Esophagus squamous epithelium (tissue), 5 donors: ENCODE results near the gene PLCB4. TPM values are rescaled to one million over a fixed set of nuclear protein-coding genes. Genes with fewer than 3 reads are reported as not detected.

Experiments used
- DNase-seq: peaks from one replicate; lab custom pipeline; 2025; lab: John Stamatoyannopoulos, UW
- H3K27ac ChIP-seq, 4 donors: fragments of 200-600 bp; sonication (generic); one replicate each; pipeline ENCODE4 v1.5.1; 2016 to 2019; ENCODE audit warnings: mild to moderate bottlenecking in 1 of 4
- H3K27me3 ChIP-seq, 4 donors: fragments of 200-600 bp; sonication (generic); 1 replicate in 3 of 4; 2 replicates in 1 of 4; pipeline versions ENCODE4 v1.5.1 to v1.6.0; 2017 to 2021; ENCODE audit warnings: antibody characterized with exemption in 1 of 4
- H3K36me3 ChIP-seq, 3 donors: fragments of 200-600 bp; sonication (generic); one replicate each; pipeline ENCODE4 v1.5.1; 2016 to 2019
- H3K4me1 ChIP-seq, 3 donors: fragments of 200-600 bp; sonication (generic); one replicate each; pipeline ENCODE4 v1.5.1; 2017 to 2019
- H3K4me3 ChIP-seq, 4 donors: fragments of 200-600 bp; sonication (generic); 1 replicate in 3 of 4; 2 replicates in 1 of 4; pipeline ENCODE4 v1.5.1; 2016 to 2019; ENCODE audit warnings: mild to moderate bottlenecking in 2 of 4, moderate library complexity in 1 of 4
- H3K9me3 ChIP-seq, 3 donors: fragments of 200-600 bp; sonication (generic); one replicate each; pipeline ENCODE4 v1.5.1; 2016 to 2019
- CTCF ChIP-seq, 6 experiments: fragments of 450-650 bp in 4 of 6; fragments of 200-600 bp in 2 of 6; sonication (generic) in 2 of 6; IDR thresholded peaks; one replicate each; pipeline ENCODE4 v1.5.1; 2016 to 2019; ENCODE audit warnings: antibody characterized with exemption in 6 of 6, mild to moderate bottlenecking in 4 of 6, moderate library complexity in 4 of 6
- POLR2A ChIP-seq, 4 donors: fragments of 450-650 bp; IDR thresholded peaks; one replicate each; pipeline ENCODE4 v1.6.1; 2017; ENCODE audit warnings: antibody characterized with exemption in 4 of 4, mild to moderate bottlenecking in 4 of 4, moderate library complexity in 3 of 4
- WGBS, 2 donors: methylation state at CpG; one replicate each; pipeline ENCODE4 v1.1.5; 2018; 5-methylcytosine and 5-hydroxymethylcytosine counted together
- intact Hi-C: fragments of 100-400 bp; cut with DNase I; formaldehyde crosslinking; loops from one replicate; pipeline ENCODE4 v1.15.0; 2022
- total RNA-seq, 4 donors: library from RNA; depleted of rRNA; stranded (reverse); fragments of >200 nt; gene quantifications; one replicate each; pipeline ENCODE4 v1.1.0, GENCODE V29; 2016
- donor health status: DM: yes; HTN: yes; CAD: no.

Gene PLCB4
- total RNA-seq, 4 donors from 2014 or later, result 1.1 to 13.7 (median 2.8) TPM

DNA sequence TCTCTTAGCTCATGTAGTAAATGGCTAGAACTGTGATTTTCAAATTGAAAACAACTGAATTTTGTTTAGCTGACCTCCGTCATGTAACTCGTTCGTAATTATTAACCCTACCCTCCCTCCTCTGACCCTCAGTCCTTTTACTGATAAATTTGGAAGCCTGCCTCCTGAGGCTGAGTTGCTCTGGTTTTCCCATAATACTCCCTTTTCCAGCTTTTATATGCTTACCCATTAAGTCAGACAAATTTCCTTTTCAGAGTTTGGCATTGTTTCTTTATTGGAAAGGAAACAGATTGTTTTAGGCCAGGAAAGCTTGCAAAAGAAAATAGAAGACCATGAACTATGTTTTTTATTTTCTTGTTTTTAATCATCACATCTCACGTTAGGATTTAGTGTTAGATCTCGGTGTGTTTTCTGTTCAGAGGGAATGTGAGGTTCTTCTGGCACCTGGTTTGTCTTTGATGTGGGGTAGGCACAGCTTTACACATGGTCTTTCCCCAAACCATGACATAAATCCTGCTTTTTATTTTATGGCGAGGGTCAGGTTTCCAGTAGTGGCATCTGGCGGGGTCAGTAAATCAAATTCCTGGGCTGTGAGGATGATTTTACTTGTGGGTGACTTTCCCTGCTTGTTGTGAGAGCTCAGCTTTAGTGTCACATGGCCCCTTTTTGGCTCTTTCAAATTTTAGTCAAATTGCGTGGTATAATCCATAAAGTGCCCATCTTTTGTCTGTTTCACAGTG, 24.5 kb downstream of the PLCB4 start:
- H3K27ac ChIP-seq, result peak overlapping the region in 3 of 4 donors; percentile 54 to 64 (median 63)
- DNase-seq, result no peak
- peaks cover 0 to 21% (median 4%) of the 10 kb centered on the region in 3 donors for H3K4me1 ChIP-seq
- H3K36me3 ChIP-seq, result no peaks in the 10 kb centered on the region
- 40 to 57% methylated on average over 8 of the region's 8 CpGs for WGBS, 2 donors
- H3K9me3 ChIP-seq, result no peaks in the 10 kb centered on the region
- TF ChIP-seq POLR2A (IDR thresholded peaks at IDR 0.05), result no peak
- TF ChIP-seq CTCF (IDR thresholded peaks at IDR 0.05), result no peak
- no peaks in the 10 kb centered on the region for H3K27me3 ChIP-seq
- intact Hi-C loops, result no loop called here
- peak overlapping the region in 1 of 4 donors; percentile 20 for H3K4me3 ChIP-seq

- 84 to 95% methylated on average over 2 of the region's 2 CpGs for WGBS, 2 donors
- intact Hi-C loops, result no loop called here
- Histone ChIP-seq H3K27ac (no peak overlapping the region), H3K4me3 (no peak overlapping the region), H3K27me3 (no peaks in the 10 kb centered on the region), H3K4me1 (no peaks in the 10 kb centered on the region), H3K9me3 (no peaks in the 10 kb centered on the region), H3K36me3 (no peaks in the 10 kb centered on the region)
- no peak for DNase-seq
- TF ChIP-seq CTCF (IDR thresholded peaks at IDR 0.05) (no peak), POLR2A (IDR thresholded peaks at IDR 0.05) (no peak)
Observed at GRCh38 chr20:9099372-9099771, 30.5 kb downstream of the PLCB4 start.

DNA sequence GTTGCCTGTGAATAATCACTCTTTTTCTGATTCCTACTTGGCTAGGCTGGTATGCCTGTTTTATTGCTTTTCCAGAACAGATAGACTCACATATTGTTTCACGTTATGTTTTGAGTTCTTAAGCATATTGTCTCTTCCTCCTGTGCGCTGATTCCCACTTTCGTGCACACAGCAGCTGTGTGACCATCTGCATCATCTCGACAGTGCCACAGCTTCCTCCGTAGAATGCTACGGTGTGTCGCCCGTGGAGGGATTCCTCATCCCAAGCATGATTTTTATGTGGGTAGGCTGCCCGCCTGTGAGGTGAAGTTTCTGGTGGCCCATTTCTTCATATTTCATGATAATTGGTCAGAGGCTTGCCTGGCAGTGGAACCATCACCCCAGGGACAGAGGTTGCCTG, 31.8 kb downstream of the PLCB4 start:
- Histone ChIP-seq H3K4me1 (no peaks in the 10 kb centered on the region), H3K36me3 (no peaks in the 10 kb centered on the region), H3K27me3 (no peaks in the 10 kb centered on the region), H3K4me3 (no peak overlapping the region), H3K27ac (no peak overlapping the region), H3K9me3 (no peaks in the 10 kb centered on the region)
- whole genome bisulfite sequencing, 2 donors, result 84 to 92% methylated on average over 9 of the region's 9 CpGs
- TF ChIP-seq POLR2A (IDR thresholded peaks at IDR 0.05) (no peak), CTCF (IDR thresholded peaks at IDR 0.05) (no peak)
- DNase-seq, result no peak
- intact Hi-C loops, result no loop called here

DNA sequence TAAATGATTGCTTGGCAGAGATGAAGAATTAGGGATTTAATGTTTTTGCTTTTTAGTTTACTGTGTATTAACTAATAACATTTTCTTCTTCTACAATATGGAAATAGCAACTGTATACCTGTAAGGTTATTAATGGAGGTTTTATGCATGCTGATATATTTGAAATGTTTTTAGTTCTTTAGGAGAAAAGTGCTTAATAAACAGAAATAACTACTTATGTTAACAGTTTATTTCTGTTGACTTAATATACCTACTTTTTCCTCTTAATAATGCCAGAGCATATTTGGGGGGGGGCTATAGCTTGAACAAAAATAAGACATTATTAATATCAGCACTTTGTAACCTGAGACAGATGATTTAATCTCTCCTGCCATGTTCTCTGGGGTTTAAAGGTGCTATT, 33.6 kb downstream of the PLCB4 start:
- Histone ChIP-seq H3K4me3 (no peak overlapping the region), H3K27me3 (no peaks in the 10 kb centered on the region), H3K4me1 (no peaks in the 10 kb centered on the region), H3K36me3 (no peaks in the 10 kb centered on the region), H3K27ac (no peak overlapping the region), H3K9me3 (no peaks in the 10 kb centered on the region)
- no peak for TF ChIP-seq POLR2A (IDR thresholded peaks at IDR 0.05)
- intact Hi-C loops, result no loop called here
- DNase-seq, result no peak

- H3K4me3 ChIP-seq, result no peak overlapping the region
- 70 to 73% methylated on average over 2 of the region's 2 CpGs for WGBS, 2 donors
- no peak for DNase-seq
- no peaks in the 10 kb centered on the region for H3K4me1 ChIP-seq
- no peak overlapping the region for H3K27ac ChIP-seq
- H3K9me3 ChIP-seq, result no peaks in the 10 kb centered on the region
- intact Hi-C loops, result no loop called here
- TF ChIP-seq POLR2A (IDR thresholded peaks at IDR 0.05), result no peak
- no peaks in the 10 kb centered on the region for H3K27me3 ChIP-seq
- H3K36me3 ChIP-seq, result no peaks in the 10 kb centered on the region
Observed at GRCh38 chr20:9103955-9104354, 35.1 kb downstream of the PLCB4 start.

GRCh38 chr20:9108260-9108659, 39.4 kb downstream of the PLCB4 start:
- Histone ChIP-seq H3K4me1 (peaks cover 0 to 31% (median 5%) of the 10 kb centered on the region in 3 donors), H3K27ac (no peak overlapping the region), H3K27me3 (no peaks in the 10 kb centered on the region), H3K4me3 (no peak overlapping the region), H3K36me3 (no peaks in the 10 kb centered on the region), H3K9me3 (no peaks in the 10 kb centered on the region)
- no peak for DNase-seq
- TF ChIP-seq POLR2A (IDR thresholded peaks at IDR 0.05), result no peak
- no peak for TF ChIP-seq CTCF (IDR thresholded peaks at IDR 0.05)
- 68 to 93% methylated on average over 1 of the region's 1 CpG for WGBS, 2 donors
- intact Hi-C loops, result no loop called here
